Hematopoietic multipotent progenitor cell (in vitro differentiated cells): ENCODE data around the gene TXLNG. TPM values are rescaled to one million over a fixed set of nuclear protein-coding genes. Genes with fewer than 3 reads are reported as not detected.
A peak's percentile ranks its signal among the peaks of the same experiment; 100 is the strongest.

Experiments
- DNase-seq, 3 donors: peaks; one replicate each; pipeline ENCODE4 v3.0.0-alpha.2; 2011 to 2015; ENCODE audit warnings: low read depth in 2 of 3, low spot score in 2 of 3
- small RNA-seq: library from RNA; depleted of rRNA; stranded (forward); fragments of <200 nt; gene quantifications from one replicate; pipeline ENCODE3, GENCODE V24; 2012
- total RNA-seq: library from RNA; depleted of rRNA; stranded (reverse); fragments of >200 nt; gene quantifications from one replicate; pipeline ENCODE4 v1.2.3, GENCODE V29; 2012

Gene TXLNG
- total RNA-seq, 1 donor = 4.6 TPM

- DNase-seq = peak; percentile 84 to 93 (median 92)
Observed at GRCh38 chrX:16870095-16870861, 84.0 kb downstream of the TXLNG start, which contains the start of gene RBBP7. Gene RBBP7 (minus strand): TSS chrX:16870362. CDS start chrX:16870053, 309 bp downstream.

- peak in 2 of 3 donors; percentile 7 to 25 for DNase-seq
Observed at GRCh38 chrX:16870862-16871815, 84.9 kb downstream of the TXLNG start.

- peak in 1 of 3 donors; percentile 28 for DNase-seq
Observed at GRCh38 chrX:16873106-16873505, 86.8 kb downstream of the TXLNG start.

GRCh38 chrX:16874458-16875095, 88.3 kb downstream of the TXLNG start:
- DNase-seq = no peak

GRCh38 chrX:16876696-16877095, 90.4 kb downstream of the TXLNG start:
- DNase-seq = no peak

- DNase-seq = peak in 2 of 3 donors; percentile 17 to 25
Observed at GRCh38 chrX:16882169-16882568, 95.9 kb downstream of the TXLNG start.

- DNase-seq = peak in 2 of 3 donors; percentile 63 to 82
Observed at GRCh38 chrX:16882702-16883486, 96.6 kb downstream of the TXLNG start.

GRCh38 chrX:16883487-16883804, 97.2 kb downstream of the TXLNG start:
- no peak for DNase-seq

GRCh38 chrX:16885628-16886027, 99.4 kb downstream of the TXLNG start:
- DNase-seq = no peak

- peak in 2 of 3 donors; percentile 72 to 73 for DNase-seq
Observed at GRCh38 chrX:16892504-16893362, 106.5 kb downstream of the TXLNG start.

Small RNA genes within 50 kb of the gene (small RNA-seq; reads per million reads assigned to genes)
- not detected for gene RNU4-6P
- not detected for gene RNU7-56P
- gene RPL12P49 = not detected

Other genes starting within 250 kb of the TXLNG start
- gene S100G, start 136.3 kb upstream of the TXLNG start, total RNA-seq = not detected
- gene CTPS2, start 73.8 kb upstream of the TXLNG start, total RNA-seq = 12.1 TPM
- gene SYAP1, start 66.9 kb upstream of the TXLNG start, total RNA-seq = 10.8 TPM
- 84.8 TPM for gene RBBP7, start 83.9 kb downstream of the TXLNG start, total RNA-seq
- gene REPS2, start 160.2 kb downstream of the TXLNG start, total RNA-seq = 5.1 TPM